ENCODE measurements around the gene SLC25A19.

DNA sequence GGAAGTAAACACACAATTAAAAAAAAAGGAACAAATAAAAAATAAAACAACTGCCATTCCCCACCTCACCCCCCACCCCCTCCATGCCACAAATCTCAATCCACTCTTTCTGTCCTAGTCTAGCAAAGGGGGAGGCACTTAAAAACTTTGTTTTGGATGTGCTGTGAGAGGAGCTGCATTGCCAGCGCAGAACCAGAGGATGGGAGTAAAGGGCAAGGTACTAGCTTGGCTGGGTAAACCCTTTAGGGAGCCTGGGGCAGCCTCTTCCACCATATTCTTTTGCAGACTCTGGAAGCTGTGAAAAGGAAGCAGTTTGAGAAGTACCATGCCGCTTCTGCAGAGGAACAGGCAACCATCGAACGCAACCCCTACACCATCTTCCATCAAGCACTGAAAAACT, 26.2 kb downstream of the SLC25A19 start:
- TF ChIP-seq, protein P1, sequence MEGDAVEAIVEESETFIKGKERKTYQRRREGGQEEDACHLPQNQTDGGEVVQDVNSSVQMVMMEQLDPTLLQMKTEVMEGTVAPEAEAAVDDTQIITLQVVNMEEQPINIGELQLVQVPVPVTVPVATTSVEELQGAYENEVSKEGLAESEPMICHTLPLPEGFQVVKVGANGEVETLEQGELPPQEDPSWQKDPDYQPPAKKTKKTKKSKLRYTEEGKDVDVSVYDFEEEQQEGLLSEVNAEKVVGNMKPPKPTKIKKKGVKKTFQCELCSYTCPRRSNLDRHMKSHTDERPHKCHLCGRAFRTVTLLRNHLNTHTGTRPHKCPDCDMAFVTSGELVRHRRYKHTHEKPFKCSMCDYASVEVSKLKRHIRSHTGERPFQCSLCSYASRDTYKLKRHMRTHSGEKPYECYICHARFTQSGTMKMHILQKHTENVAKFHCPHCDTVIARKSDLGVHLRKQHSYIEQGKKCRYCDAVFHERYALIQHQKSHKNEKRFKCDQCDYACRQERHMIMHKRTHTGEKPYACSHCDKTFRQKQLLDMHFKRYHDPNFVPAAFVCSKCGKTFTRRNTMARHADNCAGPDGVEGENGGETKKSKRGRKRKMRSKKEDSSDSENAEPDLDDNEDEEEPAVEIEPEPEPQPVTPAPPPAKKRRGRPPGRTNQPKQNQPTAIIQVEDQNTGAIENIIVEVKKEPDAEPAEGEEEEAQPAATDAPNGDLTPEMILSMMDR (IDR thresholded peaks at IDR 0.05) = no peak
- no peak for TF ChIP-seq EP300 (IDR thresholded peaks at IDR 0.05)
